ENCODE data around the gene CSRP2.

CSRP2 gene

GRCh38 chr12:76859611-76860010 lies 19.2 kb downstream of the CSRP2 start:
- DNase-seq, result no peak

DNA sequence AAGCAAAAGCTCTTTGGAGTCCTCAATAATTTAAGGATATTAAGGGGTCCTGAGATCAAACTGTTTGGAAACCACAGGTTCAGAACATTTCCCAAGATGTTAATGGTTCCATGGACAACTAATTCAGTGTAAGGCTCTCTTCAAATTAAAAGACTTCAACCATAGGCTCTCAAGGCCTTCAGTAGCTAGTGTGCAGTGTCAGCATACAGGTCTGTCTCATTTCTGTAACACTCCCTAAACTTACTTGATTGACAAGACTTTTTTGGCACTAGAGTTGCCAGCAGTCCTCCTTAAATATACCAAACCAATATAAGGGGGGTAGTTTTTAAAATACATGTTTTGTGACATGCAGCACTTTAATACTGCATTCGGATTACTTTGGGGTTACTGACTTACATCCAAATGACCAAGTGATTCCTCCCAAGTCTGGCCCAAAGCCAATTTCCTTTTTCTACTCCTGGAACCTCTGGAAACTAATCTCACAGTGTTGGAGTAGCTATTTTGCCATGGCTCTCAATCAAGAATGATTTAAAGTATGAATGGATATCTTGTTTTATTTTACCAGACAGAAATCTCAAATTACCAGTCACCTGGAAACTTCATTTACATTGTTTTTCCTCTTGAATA lies 22.7 kb downstream of the CSRP2 start:
- no peak for DNase-seq

DNA sequence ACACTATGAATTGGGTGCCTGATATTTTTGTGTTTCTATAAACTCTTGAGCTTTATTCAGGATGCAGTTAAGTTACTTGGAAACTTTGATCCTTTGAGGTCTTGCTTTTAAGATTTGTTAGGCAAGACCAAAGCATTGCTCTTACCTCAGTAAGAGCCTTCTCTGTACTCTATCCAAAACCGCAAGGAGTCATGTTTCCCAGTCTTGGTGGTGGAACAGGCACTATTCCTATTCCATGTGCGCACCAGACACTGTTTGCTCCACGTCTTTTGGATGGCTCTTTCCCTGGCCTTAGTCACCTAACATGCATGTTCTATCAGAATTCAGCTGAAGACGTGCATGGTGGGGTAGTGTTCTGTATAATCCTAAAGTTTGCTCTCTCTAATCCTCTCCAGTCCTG lies 23.5 kb downstream of the CSRP2 start:
- peak; percentile 82 for DNase-seq

GRCh38 chr12:76852106-76852505 lies 26.7 kb downstream of the CSRP2 start:
- DNase-seq, result peak; percentile 51

DNA sequence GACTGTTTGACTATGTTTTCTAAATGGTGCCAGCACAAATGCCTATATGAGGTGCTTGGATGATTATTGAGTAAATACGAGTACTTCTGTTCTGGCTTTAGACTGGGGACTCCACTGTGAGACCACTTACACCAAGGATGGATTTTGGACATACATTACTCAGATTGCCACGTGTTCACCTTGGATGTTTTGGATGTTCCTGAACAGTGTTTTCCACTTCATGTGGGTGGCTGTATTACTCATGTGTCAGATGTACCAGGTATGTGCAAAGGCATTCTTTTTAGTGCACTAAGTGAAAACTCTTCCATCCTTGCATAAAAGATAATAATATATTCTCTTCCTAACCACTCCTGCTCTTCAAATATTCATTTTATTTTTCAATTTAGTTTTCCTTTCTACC lies 30.7 kb downstream of the CSRP2 start:
- no peak for DNase-seq

DNA sequence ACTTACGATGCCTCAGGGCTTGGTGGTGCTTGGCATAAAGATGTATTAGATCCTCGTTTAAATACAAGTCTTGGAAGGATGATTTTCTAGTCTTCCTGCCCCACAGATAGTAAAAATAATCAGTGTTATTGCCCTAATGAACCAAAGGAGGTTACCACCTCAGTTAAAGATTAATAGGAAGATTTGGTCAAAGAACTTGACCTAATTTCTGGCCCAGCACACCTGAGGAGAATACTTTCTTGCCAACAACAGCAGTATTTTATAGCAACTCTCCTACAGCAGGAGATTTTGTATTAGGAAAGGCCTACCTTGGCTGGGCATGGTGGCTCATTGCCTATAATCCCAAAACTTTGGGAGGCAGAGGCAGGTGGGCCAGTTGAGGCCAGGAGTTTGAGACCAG lies 31.6 kb downstream of the CSRP2 start:
- no peak for DNase-seq

- DNase-seq, result no peak
Observed at GRCh38 chr12:76836633-76837032, 42.2 kb downstream of the CSRP2 start.

- peak; percentile 28 for DNase-seq
Observed at GRCh38 chr12:76830436-76830835, 48.4 kb downstream of the CSRP2 start.

DNA sequence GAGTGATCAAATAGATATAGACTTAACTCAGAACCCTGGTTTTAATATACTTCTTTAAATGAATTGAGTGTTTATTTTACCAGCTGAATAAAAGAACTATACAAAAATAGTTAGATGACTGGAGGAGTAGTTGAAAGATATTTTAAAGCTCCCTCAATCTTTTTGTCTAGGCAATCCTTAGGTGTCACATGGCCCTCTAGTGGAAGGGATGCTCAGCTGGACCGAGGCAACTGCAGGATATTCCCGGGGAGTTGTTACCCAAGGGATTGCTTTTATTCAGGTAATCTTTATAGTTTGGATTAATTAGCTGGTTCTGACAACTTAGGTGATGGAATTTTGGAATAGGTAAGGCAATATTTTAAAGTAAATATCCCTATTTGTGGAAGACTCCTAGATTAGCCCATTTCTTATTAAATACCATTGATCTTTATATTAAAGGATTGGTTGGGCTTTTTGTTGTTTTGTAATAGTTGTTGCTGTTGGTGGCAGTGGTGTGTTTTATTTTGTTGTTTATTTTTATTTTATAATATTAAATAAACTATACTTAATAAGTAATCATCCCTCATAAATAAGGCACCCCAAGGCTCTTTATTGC lies 57.8 kb downstream of the CSRP2 start:
- peak; percentile 50 for DNase-seq

- DNase-seq, result no peak
Observed at GRCh38 chr12:76813972-76814371, 64.8 kb downstream of the CSRP2 start.

- no peak for DNase-seq
Observed at GRCh38 chr12:76813265-76813664, 65.6 kb downstream of the CSRP2 start.

DNA sequence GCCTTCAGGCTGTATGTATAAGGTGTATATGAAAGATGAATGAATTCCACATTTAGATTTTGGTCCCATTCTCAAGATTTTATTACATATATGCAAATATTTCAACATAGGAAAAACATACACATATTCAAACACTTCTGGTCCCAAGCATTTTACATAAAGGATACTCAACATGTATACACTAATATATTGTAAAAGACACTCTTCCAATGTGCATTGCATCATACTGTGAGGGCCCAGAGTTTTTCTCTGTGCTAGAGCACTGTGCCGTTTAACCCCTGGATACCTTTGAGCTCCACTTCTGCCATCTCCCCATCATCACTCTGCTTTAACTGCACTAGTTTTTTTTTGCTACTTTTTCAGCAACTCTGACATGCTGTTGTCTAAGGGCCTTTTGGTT lies 66.8 kb downstream of the CSRP2 start:
- DNase-seq, result no peak

DNA sequence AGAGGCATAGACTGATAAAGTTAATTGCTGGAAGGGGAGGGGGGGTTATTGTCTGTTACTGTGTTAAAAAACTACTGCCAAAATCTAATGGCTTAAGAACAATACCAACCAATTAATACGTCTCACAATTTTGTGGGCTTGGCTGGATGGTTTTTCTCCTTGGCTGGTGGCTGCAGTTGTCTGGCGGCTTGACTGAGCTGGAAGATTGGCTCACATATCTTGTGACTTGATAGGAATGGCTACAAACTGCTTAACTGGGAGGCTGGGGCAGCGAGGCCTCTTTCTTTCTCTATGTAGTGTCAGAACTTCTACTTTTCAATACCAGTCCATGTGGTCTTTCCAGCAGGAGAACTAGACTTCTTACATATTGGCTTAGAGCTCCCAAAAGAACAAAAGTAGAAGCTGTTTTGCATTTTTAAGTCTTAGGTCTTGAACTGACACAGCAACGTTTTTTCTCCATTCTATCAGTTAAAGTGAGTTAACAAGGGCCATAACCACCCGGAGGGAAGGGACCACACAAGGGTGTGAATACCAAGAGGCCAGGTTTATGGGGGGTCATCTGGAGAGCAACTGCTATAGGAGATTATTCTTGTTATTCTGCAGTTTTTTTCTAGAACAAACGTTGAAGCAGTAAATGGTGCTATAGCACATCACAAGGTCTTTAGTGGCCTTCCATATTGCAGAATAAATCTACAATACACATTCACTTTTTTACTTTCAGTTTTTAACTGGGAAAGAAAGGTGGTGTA lies 68.0 kb downstream of the CSRP2 start:
- no peak for DNase-seq

Measured in fibroblast of upper back skin (primary cell).